HG03103 (cell line): ENCODE results near the gene LPIN3.

Experiments
- ATAC-seq: cut with Tn5 transposase; IDR thresholded peaks from one replicate; pipeline ENCODE4 v1.9.1; 2021; ENCODE audit warnings: low read depth; ENCODE audit not compliant: unreplicated experiment

Gene LPIN3

DNA sequence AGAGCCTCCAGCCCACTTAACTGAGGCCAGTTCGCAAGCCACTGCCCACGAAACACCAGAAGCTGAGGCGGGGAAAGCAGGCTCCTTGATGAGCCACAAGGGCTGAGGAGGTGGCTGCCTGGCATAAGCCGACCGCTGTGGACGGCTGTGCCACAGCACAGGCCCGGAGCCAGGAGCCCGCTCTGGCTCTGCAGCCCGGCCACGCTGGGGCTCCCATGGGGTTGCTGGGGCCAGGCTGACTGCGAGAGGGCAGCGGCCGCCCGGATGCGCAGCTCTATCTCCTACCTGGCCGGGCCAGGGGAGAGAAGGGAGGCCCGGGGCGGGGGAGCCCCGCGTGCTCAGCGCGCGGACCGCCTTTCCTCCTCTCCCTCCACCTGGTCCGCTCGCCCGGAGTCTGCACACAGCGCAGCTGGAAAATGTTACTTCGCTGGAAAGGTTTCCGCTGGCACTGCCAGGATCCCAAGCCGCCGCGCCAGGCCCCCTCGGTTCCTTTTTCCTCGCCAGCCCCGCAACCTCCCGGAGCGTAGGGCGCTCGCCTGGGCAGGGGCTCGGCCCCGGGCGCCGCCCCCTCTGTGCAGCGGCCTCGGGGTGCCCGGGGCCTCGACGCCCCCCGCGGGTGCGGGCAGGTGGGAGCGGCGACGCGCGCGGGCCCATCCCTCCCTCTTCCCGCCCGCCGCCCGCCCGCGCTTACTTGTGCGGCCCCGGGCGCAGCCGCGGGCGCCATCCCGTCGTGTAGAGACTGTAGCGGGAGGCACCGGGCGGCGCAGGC is 25.3 kb downstream of the LPIN3 start:
- no peak for ATAC-seq

DNA sequence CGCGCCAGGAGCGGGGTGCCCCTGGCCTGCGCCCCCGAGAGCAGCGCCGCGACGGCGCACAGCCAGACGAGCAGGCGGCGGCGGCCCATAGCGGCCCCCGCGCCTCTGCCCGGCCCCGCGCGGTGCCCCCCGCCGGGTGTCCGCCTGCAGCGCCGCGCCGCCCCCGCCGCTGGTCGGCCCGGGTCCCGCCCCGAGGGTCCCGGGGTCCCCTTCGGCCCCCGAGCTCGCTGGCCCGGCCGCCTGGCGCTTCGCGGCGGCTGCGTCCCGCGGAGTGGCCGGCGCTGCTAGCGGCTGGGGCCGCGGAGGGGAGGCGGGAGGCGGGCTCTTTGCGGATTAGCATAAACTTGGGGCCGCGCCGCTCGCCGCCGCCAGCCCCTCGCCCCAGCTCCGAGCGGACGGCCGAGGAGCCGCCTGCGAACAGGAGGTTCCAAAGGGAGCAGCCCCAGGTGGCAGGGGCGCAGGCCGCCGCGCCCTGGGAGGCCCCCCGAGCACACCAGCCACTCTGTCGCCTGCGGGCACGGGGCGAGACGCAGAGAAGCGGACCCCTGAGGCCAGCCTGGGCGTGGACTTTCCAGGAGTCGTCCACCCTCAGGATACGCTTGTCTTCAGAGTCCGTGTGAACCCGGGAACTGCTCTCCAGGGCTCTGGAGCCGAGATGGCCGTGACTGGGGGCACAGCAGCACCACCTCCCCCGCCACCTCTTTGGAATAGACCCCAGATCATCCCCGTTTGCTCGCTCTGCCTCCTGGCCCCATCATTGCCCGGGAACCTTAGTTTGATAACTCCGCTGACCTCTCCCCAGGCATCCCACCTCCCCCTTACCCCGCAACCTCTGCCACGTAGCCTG is 26.1 kb downstream of the LPIN3 start, which contains the start of gene EMILIN3:
TSS of gene EMILIN3 (minus strand) at position 273 of the 847 bp plus-strand sequence. CDS start at position 89, 184 bp downstream.
- no peak for ATAC-seq

DNA sequence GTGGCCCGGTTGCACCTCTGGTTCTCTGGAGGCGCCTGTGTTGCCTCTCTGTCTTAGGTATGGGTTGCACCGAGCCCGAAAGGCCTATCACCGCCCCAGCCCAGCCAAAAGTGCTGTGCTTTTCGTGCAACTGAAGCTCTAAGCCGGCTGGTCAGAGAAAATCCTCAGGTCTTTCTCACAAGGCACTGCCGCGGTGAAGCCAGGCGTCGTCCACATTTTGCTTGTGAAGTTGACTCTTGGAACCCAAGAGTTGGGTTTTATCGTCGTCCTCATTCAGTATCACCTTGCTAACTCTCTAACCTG is 26.7 kb downstream of the LPIN3 start:
- ATAC-seq: no peak

DNA sequence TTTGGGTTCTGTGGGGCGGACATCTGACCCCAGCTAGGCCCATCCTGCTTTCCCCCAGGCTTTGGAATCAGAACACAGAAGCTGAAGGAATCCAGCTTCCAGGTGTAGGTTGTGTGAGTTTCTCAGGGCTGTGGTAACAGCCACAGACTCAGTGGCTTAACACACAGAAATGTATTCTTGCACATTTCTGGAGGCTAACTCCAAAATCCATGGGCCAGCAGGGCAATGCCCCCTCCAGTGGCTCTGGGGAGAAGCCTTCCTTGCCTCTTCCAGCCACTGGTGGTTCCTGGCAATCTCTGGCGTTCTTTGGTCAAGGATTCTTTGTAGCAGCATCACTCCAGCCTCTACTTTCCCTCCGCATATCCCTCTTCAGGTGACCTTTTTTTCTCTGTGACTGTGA is 27.3 kb downstream of the LPIN3 start:
- no peak for ATAC-seq

DNA sequence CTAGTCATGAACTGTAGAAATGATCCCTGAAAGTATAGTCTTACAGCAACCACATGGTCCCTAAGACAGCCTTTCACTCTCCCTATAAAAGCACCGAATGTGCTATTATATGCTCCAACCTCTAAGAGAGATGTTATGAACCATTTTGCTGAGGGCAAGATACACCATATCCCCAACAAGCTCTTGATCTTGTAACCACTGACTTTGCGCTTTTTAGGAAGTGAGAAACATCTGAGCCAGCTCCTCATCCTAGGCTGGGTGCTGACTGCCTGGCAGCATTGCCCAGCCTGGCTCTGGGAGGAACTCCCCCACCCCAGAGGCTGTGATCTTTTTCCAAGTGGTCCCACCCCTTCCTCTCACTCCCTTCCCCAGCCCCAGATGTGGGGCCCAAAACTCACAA is 29.1 kb downstream of the LPIN3 start:
- peak; percentile 45 for ATAC-seq

DNA sequence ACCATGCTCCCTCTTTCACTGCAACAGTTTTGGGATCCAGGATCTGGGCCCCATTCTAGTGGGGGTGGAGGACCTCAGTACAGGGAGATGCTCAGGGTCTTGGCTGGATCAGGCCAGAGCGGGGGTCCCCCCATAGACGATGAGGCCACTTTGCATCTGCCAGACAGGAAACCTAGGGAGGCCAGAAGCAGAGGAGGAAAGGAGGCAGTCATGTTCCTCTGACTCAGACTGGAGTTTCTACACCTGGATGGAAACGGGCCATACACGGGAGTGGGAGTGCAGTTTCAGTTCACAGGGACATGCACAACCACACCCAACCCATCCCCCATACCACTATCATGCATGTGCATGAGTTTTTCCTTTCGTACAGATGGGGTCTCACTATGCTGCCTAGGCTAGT is 29.6 kb downstream of the LPIN3 start:
- no peak for ATAC-seq

DNA sequence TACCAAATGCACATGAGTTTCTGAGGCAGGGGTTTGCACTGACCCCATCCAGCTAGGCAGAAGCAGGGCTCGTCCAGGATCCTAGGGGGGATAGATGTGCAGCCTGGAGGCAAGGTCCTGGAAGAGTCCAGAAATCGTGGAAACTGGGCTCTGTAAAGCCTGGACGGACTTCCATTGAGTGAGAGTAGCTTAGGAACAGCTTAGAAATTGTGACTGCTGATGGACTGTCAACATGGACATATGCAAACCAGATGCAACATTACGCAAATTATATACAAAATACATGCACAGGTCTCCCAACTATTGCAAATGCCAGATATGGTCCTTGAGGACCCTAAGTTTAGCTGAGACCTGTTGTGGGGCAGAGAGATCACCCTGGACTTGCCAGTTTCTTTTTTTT is 30.8 kb downstream of the LPIN3 start:
- no peak for ATAC-seq

DNA sequence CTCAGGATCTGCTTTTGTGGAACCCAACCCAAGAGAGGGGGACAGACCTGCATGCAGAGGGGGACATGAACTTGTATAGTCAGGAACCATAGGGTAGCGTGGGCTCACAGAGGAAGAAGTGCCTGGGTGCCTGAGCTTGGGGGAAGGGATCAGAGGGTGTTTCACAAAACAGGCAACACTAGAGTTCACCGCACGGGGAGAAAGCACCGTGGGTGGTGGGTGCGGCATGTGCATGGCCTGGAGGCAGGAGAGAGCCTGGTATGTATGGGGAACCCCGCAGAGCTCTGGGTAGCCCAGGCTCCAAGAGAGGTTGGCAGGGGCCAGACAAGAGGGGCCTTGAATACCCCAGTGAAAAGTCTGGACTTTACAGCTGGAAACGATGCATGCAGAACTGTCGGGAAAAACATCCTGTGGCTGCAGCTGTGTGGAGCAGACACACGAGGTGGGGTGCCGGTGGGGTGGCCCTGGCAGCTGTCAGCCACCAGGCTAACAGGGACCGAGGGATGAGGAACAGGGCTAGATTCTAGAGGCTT is 32.7 kb downstream of the LPIN3 start:
- no peak for ATAC-seq

DNA sequence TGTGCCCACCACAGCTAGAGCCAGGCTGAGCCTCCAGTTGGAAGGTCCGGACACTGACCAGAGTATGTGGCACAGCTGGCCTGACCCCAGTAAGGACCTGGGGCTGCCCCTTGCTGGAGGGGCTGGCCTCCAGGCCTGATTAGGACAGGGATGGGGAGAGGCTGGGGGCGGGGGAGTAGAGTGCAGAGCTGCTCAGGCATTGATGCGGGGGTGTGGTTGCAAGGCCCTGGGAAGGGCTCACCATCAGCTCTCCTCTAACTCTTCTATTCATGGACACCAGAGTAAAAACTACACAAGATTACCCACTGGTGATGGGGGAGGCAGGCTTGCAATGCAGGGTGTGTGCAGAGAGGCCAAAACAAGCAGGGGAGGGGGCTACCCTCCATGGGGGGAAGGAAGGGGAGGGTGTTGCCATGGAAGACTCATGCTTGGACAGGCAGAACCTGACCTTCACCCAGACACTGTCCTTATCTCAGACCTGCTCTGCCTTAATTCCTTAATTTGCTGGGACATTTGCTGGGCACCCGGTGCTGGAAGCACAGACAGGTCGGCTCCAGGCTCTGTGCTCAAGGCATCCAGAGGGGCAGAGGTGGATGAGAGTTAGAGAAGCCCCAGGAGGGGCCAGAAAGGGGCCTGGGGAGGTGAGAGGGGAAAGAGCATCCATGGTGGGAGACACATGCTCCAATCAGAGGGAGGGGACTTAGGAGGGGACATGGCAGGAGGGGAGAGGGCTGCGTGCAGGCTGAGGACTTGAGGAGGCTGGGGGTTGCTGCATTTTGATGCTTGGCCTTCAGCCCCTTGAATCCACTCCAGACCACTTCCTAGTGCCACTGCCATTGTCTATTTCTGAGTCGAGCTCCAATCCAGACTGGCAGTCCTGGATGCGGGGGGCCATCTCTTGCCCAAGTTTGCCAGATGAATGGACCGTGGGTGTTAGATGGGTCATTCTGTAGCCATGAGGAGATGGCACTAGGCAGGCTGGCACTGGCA is 33.6 kb downstream of the LPIN3 start:
- ATAC-seq: no peak

DNA sequence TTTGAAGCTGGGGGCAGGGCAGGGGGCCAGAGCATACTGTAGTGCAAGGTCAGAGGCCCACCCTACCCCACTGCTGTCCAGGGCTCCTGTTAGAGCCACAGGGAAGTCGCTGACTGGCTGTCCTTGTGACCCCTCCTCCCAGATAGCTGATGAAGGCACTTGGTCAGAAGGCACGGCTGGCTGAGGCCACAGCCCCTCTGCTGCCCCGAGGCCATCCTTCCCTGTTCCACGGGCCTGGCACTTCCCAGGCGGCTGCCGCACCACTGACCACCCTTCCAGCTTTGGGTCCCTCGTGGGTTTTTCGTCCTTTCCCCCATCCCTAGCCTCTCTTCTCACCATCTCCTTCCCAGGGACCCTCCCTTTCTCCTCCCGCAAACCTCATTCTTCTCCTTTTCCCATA is 35.2 kb downstream of the LPIN3 start:
- ATAC-seq: no peak

DNA sequence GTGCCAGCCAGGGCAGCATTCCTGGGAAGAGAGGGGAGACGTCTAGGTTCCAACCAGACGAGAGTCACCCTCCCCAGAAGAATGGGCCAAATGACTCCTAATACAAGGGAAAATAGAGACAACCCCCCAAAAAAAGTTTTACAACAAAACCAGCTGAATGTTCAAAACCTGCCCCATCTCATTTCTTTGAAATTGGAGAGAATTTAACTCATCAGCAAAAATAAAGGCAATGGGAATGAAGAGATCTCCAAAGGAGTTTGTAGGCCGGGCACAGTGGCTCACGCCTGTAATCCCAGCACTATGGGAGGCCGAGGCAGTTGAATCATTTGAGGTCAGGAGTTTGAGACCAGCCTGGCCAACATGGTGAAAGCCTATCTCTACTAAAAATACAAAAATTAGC is 35.7 kb downstream of the LPIN3 start:
- no peak for ATAC-seq

DNA sequence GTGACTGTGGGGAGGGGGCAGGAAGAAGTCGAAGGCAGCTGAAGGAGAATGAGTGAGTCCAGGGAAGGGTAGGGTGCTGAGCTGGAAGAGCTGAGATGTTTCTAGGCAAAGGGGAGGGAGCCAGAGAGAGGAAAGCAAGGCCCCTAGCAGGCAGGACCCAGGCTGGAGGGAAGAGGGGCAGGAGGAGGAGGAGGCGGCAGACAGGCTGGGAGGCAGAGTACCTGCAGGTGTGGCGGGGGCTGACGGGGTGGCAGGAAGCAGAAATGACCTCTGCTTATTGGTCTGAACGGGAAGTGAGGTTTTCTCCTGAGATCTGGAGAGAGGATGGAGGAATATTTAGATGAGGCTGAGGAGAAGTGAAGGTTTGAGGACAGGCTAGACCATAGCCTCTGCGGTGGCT is 36.7 kb downstream of the LPIN3 start:
- ATAC-seq: no peak

DNA sequence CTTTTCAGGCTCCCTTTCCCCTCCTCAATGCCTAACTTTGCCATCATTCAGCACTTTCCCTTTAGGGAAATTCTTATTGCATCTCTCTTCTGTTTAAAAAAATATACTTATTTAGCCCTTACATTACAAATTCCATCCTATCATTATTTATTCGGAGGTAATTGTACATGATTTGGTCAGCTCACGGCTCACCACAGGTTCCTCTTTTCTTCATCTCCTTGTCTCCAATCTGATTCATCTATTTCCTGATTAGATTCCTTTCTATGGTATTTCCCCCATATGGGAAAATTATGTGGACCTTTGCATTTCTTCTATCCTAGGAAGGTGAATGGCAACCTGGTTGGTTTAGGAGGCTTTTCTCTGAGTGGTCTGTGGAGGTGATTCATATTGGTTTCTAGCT is 38.9 kb downstream of the LPIN3 start:
- ATAC-seq: no peak

DNA sequence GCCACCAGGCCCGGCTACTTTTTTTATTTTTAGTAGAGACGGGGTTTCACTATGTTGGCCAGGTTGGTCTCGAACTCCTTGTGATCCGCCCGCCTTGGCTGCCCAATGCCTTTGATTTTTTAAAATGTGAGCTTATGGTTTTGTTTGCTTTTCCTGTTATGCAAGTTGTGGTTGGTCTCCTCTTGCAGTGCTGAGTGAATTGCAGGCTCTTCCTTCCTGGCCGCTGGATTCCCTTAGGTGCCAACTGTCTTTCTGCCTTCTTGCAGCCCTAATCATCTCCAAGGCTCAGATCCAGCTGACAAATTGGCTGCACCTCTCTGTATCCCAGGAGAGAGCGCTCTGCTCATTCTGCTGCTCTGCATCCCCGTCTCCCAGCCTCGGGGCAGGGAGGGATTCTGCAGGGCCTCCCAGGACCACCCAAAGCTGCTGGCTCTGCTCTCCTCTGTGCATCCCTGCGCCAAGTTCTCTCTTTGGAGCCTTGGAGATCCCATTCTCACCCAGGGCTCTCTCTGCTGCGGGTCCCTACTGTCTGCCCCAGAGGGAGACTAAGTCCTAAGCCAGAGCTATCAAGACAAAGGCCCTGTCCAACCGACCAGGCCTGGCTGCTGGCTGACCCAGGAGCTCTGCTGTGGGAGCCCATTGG is 40.1 kb downstream of the LPIN3 start:
- ATAC-seq: no peak

DNA sequence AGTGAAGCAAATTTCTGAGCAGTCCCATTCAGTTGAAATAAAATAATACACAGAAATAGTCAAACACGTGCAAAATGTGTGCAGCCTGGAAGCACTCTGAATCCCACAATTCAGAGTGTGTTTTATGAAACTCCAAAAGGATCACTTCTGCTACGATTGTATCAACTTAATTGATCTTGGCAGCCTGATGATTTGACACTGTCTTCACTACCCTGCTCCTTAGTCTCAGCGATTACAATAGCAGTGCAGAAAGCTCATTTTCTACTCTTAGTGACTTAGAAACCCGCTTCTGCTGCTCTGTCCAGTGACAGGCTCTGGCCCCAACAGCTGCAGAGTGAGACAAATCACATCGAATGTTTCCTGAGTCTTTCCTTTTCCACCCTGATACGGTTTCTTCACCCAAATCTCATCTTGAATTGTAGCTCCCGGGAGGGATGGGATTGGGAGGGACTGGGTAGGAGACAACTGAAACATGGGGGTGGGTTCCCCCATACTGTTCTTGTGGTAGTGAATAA is 42.2 kb downstream of the LPIN3 start:
- ATAC-seq: no peak

DNA sequence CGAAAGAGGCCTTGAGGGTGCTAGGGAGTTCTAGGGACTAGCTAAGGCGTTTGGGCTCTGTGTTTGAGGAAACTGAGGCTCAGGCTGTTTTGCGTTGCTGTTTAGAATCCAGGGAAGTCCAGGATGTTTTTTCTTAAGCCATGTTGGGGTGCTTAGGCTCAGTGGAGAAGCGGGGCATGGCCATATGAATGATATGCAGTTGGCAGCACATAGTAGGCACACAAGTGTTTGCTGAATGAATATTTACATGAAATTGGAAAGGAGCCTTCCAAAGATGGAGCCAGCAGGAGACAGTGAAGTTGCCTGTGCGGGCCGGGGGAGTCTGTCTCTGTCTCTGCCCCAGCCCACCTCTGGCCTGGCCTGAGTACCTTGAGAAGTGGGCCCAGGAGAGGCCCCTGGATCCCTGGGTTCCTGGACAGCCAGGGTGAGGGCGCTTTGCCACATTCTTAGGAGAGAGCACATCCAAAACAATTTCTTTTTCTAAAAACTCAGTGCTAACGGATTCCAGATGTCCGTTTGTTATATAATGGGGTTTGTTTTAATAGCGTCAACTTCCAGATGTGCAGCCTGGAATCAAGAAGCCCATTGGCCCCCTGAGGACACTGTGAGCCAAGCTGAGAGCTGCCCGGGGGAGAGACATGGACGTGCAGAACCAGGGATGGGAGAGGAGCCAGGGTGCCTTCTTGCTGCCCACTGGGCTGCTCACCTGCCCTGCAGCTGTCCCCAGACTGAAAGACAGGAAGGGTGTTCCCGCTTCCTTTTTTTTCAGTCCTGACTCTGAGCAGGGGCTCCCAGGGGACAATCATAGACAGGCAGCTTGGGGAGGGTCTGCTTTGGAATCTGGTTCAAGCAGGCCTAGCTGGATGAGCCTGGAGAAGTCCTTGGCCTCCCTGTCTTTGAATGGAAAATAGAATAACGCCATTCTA is 46.1 kb downstream of the LPIN3 start:
- no peak for ATAC-seq

DNA sequence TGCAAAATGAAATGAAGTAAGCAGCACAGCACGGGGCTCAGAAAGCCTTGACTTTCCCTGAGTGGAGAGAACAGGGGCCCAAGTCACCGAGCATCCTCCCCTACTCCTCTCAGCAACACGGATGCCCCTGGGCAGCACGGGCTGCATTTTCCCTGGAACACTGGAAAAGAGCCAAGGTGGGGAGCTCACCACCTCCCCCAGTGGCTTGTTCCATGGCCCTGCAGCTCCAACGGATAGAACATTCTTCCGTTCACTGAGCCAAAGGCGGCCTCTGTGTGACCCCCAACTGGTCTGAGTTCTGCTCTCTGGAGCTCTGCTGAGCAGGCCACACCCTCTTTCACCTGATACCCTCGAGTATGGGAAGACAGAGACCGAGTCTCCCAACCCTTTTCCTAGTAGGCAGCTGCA is 46.8 kb downstream of the LPIN3 start:
- no peak for ATAC-seq

DNA sequence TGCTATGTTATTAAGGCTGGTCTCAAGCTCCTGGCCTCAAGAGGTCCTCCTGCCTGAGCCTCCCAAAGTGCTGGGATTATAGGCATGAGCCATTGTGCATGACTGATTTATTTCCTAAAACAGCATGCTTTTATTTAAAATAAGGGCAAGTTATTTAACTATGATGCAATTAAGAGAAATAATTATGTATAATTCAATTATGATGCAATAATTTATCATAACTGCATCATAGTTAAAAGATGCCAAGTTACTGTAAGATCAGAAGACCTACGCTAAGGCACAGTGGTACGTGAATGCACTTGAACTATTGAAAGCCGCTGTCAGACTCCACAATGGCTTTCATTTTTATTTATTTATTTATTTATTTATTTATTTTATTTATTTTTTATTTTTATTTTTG is 50.3 kb downstream of the LPIN3 start:
- no peak for ATAC-seq

DNA sequence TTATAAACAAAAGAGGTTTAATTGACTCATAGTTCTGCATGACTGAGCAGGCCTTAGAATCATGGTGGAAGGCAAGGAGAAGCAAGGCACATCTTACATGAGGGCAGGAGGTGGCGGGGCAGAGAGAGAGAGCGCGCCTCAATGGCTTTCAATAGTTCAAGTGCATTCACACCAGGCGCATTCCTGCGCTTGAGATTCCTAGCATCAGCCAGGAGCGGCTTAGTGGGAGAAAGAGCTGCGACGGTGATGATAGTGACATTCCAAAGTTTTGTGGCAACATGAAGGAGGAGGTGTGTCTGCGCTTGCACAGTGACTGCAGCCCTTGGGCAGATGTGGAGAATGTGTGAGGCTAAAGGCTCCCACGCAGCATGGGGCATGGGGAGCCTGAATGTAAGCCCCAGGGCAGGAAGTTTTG is 51.0 kb downstream of the LPIN3 start:
- no peak for ATAC-seq
